HG03060 (cell line): ENCODE measurements around the gene C22orf42.
"Not testable (repeated sequence)": the region's sequence is repeated elsewhere in the genome, so short reads cannot be mapped to it uniquely, and the experiment has no call there.

ENCODE experiments used
- ATAC-seq: cut with Tn5 transposase; IDR thresholded peaks from one replicate; pipeline ENCODE4 v1.9.1; 2021; ENCODE audit warnings: low read depth, moderate number of reproducible peaks; ENCODE audit not compliant: unreplicated experiment

The C22orf42 gene

GRCh38 chr22:32158712-32159533 lies at the start of gene C22orf42:
Gene C22orf42 (minus strand): TSS chr22:32159303. CDS start chr22:32159215, 88 bp downstream.
- no peak for ATAC-seq

- no peak for ATAC-seq
Observed at GRCh38 chr22:32208681-32209080, 49.6 kb upstream of the C22orf42 start.

- ATAC-seq, result no peak
Observed at GRCh38 chr22:32207971-32208480, 48.9 kb upstream of the C22orf42 start.

- ATAC-seq, result no peak
Observed at GRCh38 chr22:32206774-32207758, 48.0 kb upstream of the C22orf42 start.

- ATAC-seq, result no peak
Observed at GRCh38 chr22:32205974-32206773, 47.1 kb upstream of the C22orf42 start.

- no peak for ATAC-seq
Observed at GRCh38 chr22:32204856-32205722, 46.0 kb upstream of the C22orf42 start, which contains the start of gene RFPL2. Gene RFPL2 (minus strand): TSS chr22:32205073. CDS start chr22:32202451, 2,622 bp downstream.

- ATAC-seq, result no peak
Observed at GRCh38 chr22:32204040-32204855, 45.1 kb upstream of the C22orf42 start.

GRCh38 chr22:32203181-32204039 lies 44.3 kb upstream of the C22orf42 start:
- no peak for ATAC-seq

- ATAC-seq, result no peak
Observed at GRCh38 chr22:32202539-32203180, 43.6 kb upstream of the C22orf42 start.

- ATAC-seq, result no peak
Observed at GRCh38 chr22:32202161-32202538, 43.0 kb upstream of the C22orf42 start.

- ATAC-seq, result no peak
Observed at GRCh38 chr22:32200752-32201151, 41.6 kb upstream of the C22orf42 start.

- no peak for ATAC-seq
Observed at GRCh38 chr22:32199961-32200360, 40.9 kb upstream of the C22orf42 start.

GRCh38 chr22:32199341-32199740 lies 40.2 kb upstream of the C22orf42 start:
- no peak for ATAC-seq

GRCh38 chr22:32197553-32198226 lies 38.6 kb upstream of the C22orf42 start:
- ATAC-seq, result not testable (repeated sequence)

GRCh38 chr22:32195900-32196299 lies 36.8 kb upstream of the C22orf42 start:
- not testable (repeated sequence) for ATAC-seq

GRCh38 chr22:32193346-32193745 lies 34.2 kb upstream of the C22orf42 start:
- not testable (repeated sequence) for ATAC-seq
